ENCODE results near the gene AKR1B1.

AKR1B1 gene

GRCh38 chr7:134468475-134468874, 9.6 kb upstream of the AKR1B1 start:
- DNase-seq, result no peak

- DNase-seq, result no peak
Measured at GRCh38 chr7:134468054-134468453, 9.2 kb upstream of the AKR1B1 start.

GRCh38 chr7:134465491-134465890, 6.6 kb upstream of the AKR1B1 start:
- no peak for DNase-seq

- DNase-seq, result no peak
Measured at GRCh38 chr7:134464496-134464895, 5.6 kb upstream of the AKR1B1 start.

- no peak for DNase-seq
Measured at GRCh38 chr7:134463751-134464150, 4.9 kb upstream of the AKR1B1 start.

- no peak for DNase-seq
Measured at GRCh38 chr7:134462337-134462925, 3.5 kb upstream of the AKR1B1 start.

GRCh38 chr7:134461916-134462315, 3.0 kb upstream of the AKR1B1 start:
- DNase-seq, result no peak

GRCh38 chr7:134459981-134460380, 1.1 kb upstream of the AKR1B1 start:
- no peak for DNase-seq

GRCh38 chr7:134458341-134458805, 527 bp downstream of the AKR1B1 start:
- peak; percentile 25 for DNase-seq

- no peak for DNase-seq
Measured at GRCh38 chr7:134457210-134457609, 1.7 kb downstream of the AKR1B1 start.

GRCh38 chr7:134454277-134454676, 4.6 kb downstream of the AKR1B1 start:
- no peak for DNase-seq

- DNase-seq, result no peak
Measured at GRCh38 chr7:134453518-134453917, 5.4 kb downstream of the AKR1B1 start.

- no peak for DNase-seq
Measured at GRCh38 chr7:134452991-134453473, 5.9 kb downstream of the AKR1B1 start.

- no peak for DNase-seq
Measured at GRCh38 chr7:134452419-134452838, 6.5 kb downstream of the AKR1B1 start.

GRCh38 chr7:134451656-134452055, 7.2 kb downstream of the AKR1B1 start:
- no peak for DNase-seq

- no peak for DNase-seq
Measured at GRCh38 chr7:134450294-134451000, 8.5 kb downstream of the AKR1B1 start.

GRCh38 chr7:134449680-134450079, 9.2 kb downstream of the AKR1B1 start:
- DNase-seq, result no peak

GRCh38 chr7:134448356-134449229, 10.3 kb downstream of the AKR1B1 start:
- DNase-seq, result no peak

- DNase-seq, result no peak
Measured at GRCh38 chr7:134447383-134447782, 11.5 kb downstream of the AKR1B1 start.

- DNase-seq, result no peak
Measured at GRCh38 chr7:134446923-134447322, 12.0 kb downstream of the AKR1B1 start.

GRCh38 chr7:134446446-134446845, 12.5 kb downstream of the AKR1B1 start:
- no peak for DNase-seq

- no peak for DNase-seq
Measured at GRCh38 chr7:134444961-134445315, 14.0 kb downstream of the AKR1B1 start.

GRCh38 chr7:134444198-134444960, 14.5 kb downstream of the AKR1B1 start:
- DNase-seq, result no peak
